NCI-H146 (cell line): ENCODE results near the gene ISG20L2.
"Not testable (repeated sequence)": the region's sequence is repeated elsewhere in the genome, so short reads cannot be mapped to it uniquely, and the experiment has no call there.

Source experiments
- DNase-seq: peaks from one replicate; lab custom pipeline; 2025; lab: John Stamatoyannopoulos, UW

Gene ISG20L2

GRCh38 chr1:156728599-156729462, at the start of gene ISG20L2:
Gene ISG20L2, minus strand, starts transcription at chr1:156728766. Its CDS starts 1,114 bp downstream, at chr1:156727652.
- peak; percentile 97 for DNase-seq

GRCh38 chr1:156777573-156777972, 49.0 kb upstream of the ISG20L2 start:
- DNase-seq = no peak

DNA sequence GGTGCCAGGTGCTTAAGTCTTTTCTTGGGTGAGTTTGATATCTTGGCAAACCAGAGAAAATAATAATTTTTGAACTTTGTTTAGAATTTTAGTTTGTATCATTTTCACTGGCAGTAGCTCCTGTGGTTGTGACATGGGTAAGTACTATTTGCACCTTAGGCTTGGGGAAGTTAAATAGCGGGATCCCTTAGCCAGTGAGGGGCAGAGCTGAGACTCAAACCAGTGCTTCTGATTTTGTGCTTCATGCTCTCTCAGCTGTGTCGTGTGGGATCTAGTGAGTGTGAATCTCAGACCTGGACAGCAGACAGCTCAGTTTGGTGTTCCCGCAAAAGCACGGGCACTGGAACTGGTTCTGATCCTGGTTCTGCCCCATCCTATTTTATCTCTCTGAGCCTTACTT, 48.4 kb upstream of the ISG20L2 start:
- DNase-seq = no peak

- DNase-seq = no peak
These were observed 47.2 kb upstream of the ISG20L2 start for GRCh38 chr1:156775799-156776198.

DNA sequence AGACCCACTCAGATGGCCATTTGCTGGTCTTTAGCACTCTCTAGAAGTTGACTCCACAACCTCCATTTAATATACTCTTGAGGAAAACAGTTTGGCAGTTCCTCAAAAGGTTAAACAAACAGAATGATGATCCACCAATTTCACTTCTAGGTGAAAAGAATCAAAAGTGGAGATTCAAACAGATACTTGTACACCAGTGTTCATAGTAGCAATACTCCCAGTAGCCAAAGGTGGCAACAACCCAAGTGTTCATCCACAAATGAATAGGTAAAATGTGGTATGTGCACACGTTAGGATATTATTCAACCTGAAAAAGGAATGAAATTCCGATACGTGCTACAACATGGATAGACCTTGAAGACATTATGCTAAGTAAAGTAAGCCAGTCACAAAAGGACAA, 45.0 kb upstream of the ISG20L2 start:
- DNase-seq = no peak

GRCh38 chr1:156772728-156773497, 44.3 kb upstream of the ISG20L2 start:
- DNase-seq = no peak

GRCh38 chr1:156772222-156772621, 43.7 kb upstream of the ISG20L2 start:
- no peak for DNase-seq

- DNase-seq = no peak
These were observed 40.2 kb upstream of the ISG20L2 start for GRCh38 chr1:156768610-156769295.

GRCh38 chr1:156767879-156768604, 39.5 kb upstream of the ISG20L2 start:
- DNase-seq = peak; percentile 58

DNA sequence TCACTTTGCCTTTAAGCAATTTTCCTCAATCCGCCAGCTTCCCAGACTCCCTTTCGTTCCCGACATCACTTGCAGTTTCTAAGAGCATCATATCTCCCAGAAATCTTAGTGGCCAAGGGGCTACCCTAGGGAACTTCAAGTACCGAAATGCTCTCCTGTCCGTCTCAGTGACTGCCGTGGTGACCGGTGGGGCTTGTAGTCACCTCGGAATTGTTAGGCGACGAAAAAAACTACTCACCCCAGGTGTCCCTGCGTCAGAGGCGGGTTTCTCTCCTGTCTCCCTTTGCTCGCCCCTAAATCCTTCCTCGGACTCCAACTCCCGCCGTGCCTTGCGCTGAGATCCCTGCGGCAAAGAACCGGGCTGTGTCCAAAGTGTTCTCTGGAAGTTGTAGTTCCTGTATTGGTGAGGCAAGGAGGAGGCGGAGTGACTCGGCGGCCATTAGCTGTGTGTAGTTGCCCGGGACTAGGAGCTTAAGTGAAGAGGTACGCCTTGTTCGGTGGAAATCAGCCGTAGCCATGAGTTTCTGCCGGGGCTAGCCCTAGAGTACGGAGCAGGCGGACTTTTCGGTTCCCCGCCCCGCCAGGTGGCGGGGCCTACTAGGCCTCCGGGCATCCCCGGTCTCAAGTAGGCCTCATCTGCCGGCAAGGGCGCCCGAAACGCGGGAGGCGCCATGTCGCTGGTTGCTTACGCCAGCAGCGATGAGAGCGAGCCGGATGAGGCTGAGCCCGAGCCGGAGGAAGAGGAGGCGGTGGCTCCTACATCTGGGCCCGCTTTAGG, 38.7 kb upstream of the ISG20L2 start, which contains the start of gene PRCC:
PRCC (plus strand) TSS at position 435 of the 778 bp plus-strand sequence; CDS start at position 672, 237 bp downstream.
- DNase-seq = peak; percentile 100

GRCh38 chr1:156766298-156767100, 37.9 kb upstream of the ISG20L2 start:
- peak; percentile 58 for DNase-seq

- DNase-seq = no peak
These were observed 37.1 kb upstream of the ISG20L2 start for GRCh38 chr1:156765666-156766065.

GRCh38 chr1:156765136-156765535, 36.6 kb upstream of the ISG20L2 start:
- not testable (repeated sequence) for DNase-seq

GRCh38 chr1:156760796-156761104, 32.2 kb upstream of the ISG20L2 start:
- no peak for DNase-seq

- no peak for DNase-seq
These were observed 31.7 kb upstream of the ISG20L2 start for GRCh38 chr1:156760092-156760795.

DNA sequence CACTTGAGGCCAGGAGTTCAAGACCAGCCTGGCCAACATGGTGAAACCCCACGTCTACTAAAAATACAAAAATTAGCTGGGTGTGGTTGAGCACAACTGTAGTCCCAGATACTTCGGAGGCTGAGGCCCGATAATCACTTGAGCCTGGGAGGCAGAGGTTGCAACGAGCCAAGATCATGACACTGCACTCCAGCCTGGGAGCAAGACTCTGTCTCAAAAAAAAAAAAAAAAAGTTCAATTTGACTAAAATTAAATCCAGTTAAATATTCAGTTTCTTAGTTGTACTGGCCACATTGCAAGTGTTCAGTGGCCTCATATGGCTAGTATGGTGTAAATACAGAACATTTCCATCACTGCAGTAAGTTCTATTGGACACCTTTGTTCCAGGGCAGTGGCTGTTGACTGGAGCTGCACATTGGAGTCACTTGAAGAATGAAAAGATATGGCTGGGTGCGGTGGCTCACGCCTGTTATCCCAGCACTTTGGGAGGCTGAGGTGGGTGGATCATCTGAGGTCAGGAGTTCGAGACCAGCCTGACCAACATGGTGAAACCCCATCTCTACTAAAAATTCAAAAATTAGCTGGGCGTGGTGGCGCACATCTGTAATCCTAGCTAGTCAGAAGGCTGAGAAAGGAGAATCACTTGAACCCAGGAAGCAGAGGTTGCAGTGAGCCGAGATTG, 29.1 kb upstream of the ISG20L2 start:
- DNase-seq = not testable (repeated sequence)

DNA sequence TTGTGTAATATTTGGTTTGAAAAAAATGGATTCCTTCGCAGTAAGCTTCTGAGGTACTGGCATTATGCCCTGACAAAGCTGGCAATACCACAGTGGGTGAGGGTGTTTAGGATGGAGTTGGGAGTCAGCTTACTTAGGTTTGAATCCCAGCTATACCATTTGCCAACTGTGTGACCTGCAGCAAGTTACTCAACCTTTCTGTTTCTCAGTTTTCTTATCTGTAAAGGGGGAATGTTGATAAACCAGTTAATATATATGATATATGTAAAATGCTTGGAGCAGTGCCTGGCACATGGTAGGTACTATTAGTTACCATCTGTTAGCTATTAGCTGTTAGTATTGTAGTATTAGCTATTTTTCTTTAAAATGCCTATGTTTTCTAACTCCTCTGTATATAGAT, 27.8 kb upstream of the ISG20L2 start:
- DNase-seq = no peak

DNA sequence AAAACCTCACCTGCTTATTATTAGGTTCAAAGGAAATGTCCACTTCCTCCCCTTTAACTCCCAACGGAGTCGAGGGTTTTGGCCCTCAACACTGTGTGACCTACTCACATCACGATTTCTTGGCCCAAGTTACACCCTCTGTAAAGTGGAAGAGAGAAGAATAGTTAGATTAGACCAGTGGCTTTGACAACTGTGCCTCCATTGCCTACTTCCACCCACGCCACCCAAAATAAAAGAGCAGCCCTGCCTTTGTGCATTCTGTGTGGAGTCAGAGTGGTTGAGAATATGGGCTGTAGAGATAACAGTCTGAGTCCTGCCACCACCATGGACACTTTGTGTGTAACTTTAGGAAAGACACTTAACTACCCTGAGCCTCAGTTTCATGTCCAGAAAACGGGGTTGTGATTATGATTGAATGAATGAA, 27.0 kb upstream of the ISG20L2 start:
- DNase-seq = no peak

GRCh38 chr1:156754219-156754618, 25.7 kb upstream of the ISG20L2 start:
- no peak for DNase-seq
